SK-N-SH treated with all-trans-retinoic acid at 6 μM for 48 hours (cell line): ENCODE data around the gene SLC35F3.

ENCODE experiments used
- ATAC-seq: fragments of 200-7000 bp; cut with Tn5 transposase; 3 replicates; pipeline ENCODE4 v1.9.1; 2020; ENCODE audit warnings: mild to moderate bottlenecking, moderate library complexity
- ARNTL ChIP-seq: fragments of 450-650 bp; formaldehyde crosslinking; IDR thresholded peaks from 2 replicates; pipeline ENCODE4 v1.5.0; 2020; ENCODE audit warnings: low read depth, mild to moderate bottlenecking, moderate library complexity, borderline replicate concordance
- BACH2 ChIP-seq: fragments of 250-450 bp; sonication (Bioruptor Pico); IDR thresholded peaks from 2 replicates; pipeline ENCODE4 v1.9.0; 2021; ENCODE audit warnings: mild to moderate bottlenecking, borderline replicate concordance
- CSDC2 ChIP-seq: fragments of 250-450 bp; sonication (Bioruptor Pico); IDR thresholded peaks from 2 replicates; pipeline ENCODE4 v1.5.0; 2020; ENCODE audit warnings: mild to moderate bottlenecking, moderate library complexity
- ESRRG ChIP-seq: fragments of 250-450 bp; sonication (Bioruptor Pico); IDR thresholded peaks from 2 replicates; pipeline ENCODE4 v1.6.1; 2021; ENCODE audit warnings: mild to moderate bottlenecking
- GLIS3 ChIP-seq: fragments of 250-450 bp; sonication (Bioruptor Pico); IDR thresholded peaks from 2 replicates; pipeline ENCODE4 v1.5.0; 2020; ENCODE audit warnings: mild to moderate bottlenecking, moderate library complexity
- ISL1 ChIP-seq: fragments of 250-450 bp; sonication (Bioruptor Pico); IDR thresholded peaks from 2 replicates; pipeline ENCODE4 v2.1.2; 2022; ENCODE audit warnings: mild to moderate bottlenecking, moderate library complexity
- OSR1 ChIP-seq: fragments of 250-450 bp; sonication (Bioruptor Pico); IDR thresholded peaks from 2 replicates; pipeline ENCODE4 v1.8.0; 2022; ENCODE audit warnings: moderate library complexity, mild to moderate bottlenecking, inconsistent platforms
- RARB ChIP-seq: fragments of 250-450 bp; sonication (Bioruptor Pico); IDR thresholded peaks from 2 replicates; pipeline ENCODE4 v1.8.0; 2021; ENCODE audit warnings: mild to moderate bottlenecking, moderate library complexity
- SNAI2 ChIP-seq: fragments of 250-450 bp; sonication (Bioruptor Pico); IDR thresholded peaks from 2 replicates; pipeline ENCODE4 v1.5.0; 2020; ENCODE audit warnings: mild to moderate bottlenecking, moderate library complexity
- TCF4 ChIP-seq: fragments of 250-450 bp; sonication (Bioruptor Pico); IDR thresholded peaks from 2 replicates; pipeline ENCODE4 v1.8.0; 2021; ENCODE audit warnings: mild to moderate bottlenecking, moderate library complexity, borderline replicate concordance
- TOX ChIP-seq: fragments of 250-450 bp; sonication (Bioruptor Pico); IDR thresholded peaks from 2 replicates; pipeline ENCODE4 v1.8.0; 2021; ENCODE audit warnings: mild to moderate bottlenecking, moderate library complexity, borderline replicate concordance
- ZC3H10 ChIP-seq: fragments of 250-450 bp; sonication (Bioruptor Pico); IDR thresholded peaks from 2 replicates; pipeline ENCODE4 v1.5.1; 2021; ENCODE audit warnings: mild to moderate bottlenecking, moderate library complexity
- ZFP3 ChIP-seq: fragments of 250-450 bp; sonication (Bioruptor Pico); IDR thresholded peaks from 2 replicates; pipeline ENCODE4 v1.5.0; 2020; ENCODE audit warnings: mild to moderate bottlenecking, moderate library complexity
- ZNF565 ChIP-seq: fragments of 450-650 bp; formaldehyde crosslinking; conservative IDR thresholded peaks from 2 replicates; pipeline ENCODE4 v1.5.0; 2020; ENCODE audit warnings: low read depth, mild to moderate bottlenecking, moderate library complexity
- ZNF70 ChIP-seq: fragments of 450-650 bp; formaldehyde crosslinking; IDR thresholded peaks from 2 replicates; pipeline ENCODE4 v1.5.0; 2020; ENCODE audit warnings: mild to moderate bottlenecking, moderate library complexity
- TF ChIP-seq, protein P1 (sequence below): fragments of 250-450 bp; sonication (Bioruptor Pico); IDR thresholded peaks from 2 replicates; pipeline ENCODE4 v1.5.1; 2020; ENCODE audit warnings: low read depth, mild to moderate bottlenecking, moderate library complexity
- TF ChIP-seq, protein P2 (sequence below): fragments of 250-450 bp; sonication (Bioruptor Pico); IDR thresholded peaks from 2 replicates; pipeline ENCODE4 v1.5.0; 2020; ENCODE audit warnings: mild to moderate bottlenecking, moderate library complexity
- TF ChIP-seq, protein P3 (sequence below): fragments of 250-450 bp; sonication (Bioruptor Pico); IDR thresholded peaks from 2 replicates; pipeline ENCODE4 v1.8.0; 2021; ENCODE audit warnings: low read depth, mild to moderate bottlenecking, moderate library complexity, borderline replicate concordance
- TF ChIP-seq, protein P4 (sequence below): fragments of 250-450 bp; sonication (Bioruptor Pico); IDR thresholded peaks from 2 replicates; pipeline ENCODE4 v1.5.1; 2021; ENCODE audit warnings: mild to moderate bottlenecking, moderate library complexity

The SLC35F3 gene

DNA sequence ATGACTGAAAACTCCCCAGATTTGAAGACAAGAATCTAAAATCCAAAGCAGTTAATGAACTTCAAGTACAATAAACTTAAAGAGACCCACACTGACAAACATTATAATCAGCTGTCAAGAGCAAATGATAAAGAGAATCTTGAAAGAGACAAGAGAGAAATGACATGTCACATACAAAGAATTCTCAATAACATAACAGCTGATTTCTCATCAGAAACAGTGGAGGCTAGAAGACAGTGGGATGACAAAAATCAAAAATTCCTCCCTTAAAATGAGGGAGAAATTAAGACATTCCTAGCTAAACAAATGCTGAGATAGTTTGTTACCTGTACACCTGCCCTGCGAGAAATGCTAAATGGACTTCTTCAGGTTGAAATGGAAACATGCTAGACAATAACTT, 432.8 kb downstream of the SLC35F3 start:
- no peak for TF ChIP-seq ZFP3 (CRISPR knock-in tag)
- no peak for TF ChIP-seq ZNF565 (CRISPR knock-in tag)
- no peak for TF ChIP-seq SNAI2 (CRISPR knock-in tag)
- no peak for TF ChIP-seq ZNF70 (CRISPR knock-in tag)
- no peak for TF ChIP-seq ISL1 (CRISPR knock-in tag)
- TF ChIP-seq TCF4 (CRISPR knock-in tag), result no peak
- TF ChIP-seq ZC3H10 (CRISPR knock-in tag), result no peak
- TF ChIP-seq, protein P1, sequence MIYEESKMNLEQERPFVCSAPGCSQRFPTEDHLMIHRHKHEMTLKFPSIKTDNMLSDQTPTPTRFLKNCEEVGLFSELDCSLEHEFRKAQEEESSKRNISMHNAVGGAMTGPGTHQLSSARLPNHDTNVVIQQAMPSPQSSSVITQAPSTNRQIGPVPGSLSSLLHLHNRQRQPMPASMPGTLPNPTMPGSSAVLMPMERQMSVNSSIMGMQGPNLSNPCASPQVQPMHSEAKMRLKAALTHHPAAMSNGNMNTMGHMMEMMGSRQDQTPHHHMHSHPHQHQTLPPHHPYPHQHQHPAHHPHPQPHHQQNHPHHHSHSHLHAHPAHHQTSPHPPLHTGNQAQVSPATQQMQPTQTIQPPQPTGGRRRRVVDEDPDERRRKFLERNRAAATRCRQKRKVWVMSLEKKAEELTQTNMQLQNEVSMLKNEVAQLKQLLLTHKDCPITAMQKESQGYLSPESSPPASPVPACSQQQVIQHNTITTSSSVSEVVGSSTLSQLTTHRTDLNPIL, result no peak
- no peak for TF ChIP-seq CSDC2 (CRISPR knock-in tag)
- no peak for TF ChIP-seq OSR1
- TF ChIP-seq BACH2 (CRISPR knock-in tag), result no peak
- no peak for TF ChIP-seq ESRRG
- TF ChIP-seq, protein P2, sequence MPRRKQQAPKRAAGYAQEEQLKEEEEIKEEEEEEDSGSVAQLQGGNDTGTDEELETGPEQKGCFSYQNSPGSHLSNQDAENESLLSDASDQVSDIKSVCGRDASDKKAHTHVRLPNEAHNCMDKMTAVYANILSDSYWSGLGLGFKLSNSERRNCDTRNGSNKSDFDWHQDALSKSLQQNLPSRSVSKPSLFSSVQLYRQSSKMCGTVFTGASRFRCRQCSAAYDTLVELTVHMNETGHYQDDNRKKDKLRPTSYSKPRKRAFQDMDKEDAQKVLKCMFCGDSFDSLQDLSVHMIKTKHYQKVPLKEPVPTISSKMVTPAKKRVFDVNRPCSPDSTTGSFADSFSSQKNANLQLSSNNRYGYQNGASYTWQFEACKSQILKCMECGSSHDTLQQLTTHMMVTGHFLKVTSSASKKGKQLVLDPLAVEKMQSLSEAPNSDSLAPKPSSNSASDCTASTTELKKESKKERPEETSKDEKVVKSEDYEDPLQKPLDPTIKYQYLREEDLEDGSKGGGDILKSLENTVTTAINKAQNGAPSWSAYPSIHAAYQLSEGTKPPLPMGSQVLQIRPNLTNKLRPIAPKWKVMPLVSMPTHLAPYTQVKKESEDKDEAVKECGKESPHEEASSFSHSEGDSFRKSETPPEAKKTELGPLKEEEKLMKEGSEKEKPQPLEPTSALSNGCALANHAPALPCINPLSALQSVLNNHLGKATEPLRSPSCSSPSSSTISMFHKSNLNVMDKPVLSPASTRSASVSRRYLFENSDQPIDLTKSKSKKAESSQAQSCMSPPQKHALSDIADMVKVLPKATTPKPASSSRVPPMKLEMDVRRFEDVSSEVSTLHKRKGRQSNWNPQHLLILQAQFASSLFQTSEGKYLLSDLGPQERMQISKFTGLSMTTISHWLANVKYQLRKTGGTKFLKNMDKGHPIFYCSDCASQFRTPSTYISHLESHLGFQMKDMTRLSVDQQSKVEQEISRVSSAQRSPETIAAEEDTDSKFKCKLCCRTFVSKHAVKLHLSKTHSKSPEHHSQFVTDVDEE (CRISPR knock-in tag), result no peak
- TF ChIP-seq, protein P3, sequence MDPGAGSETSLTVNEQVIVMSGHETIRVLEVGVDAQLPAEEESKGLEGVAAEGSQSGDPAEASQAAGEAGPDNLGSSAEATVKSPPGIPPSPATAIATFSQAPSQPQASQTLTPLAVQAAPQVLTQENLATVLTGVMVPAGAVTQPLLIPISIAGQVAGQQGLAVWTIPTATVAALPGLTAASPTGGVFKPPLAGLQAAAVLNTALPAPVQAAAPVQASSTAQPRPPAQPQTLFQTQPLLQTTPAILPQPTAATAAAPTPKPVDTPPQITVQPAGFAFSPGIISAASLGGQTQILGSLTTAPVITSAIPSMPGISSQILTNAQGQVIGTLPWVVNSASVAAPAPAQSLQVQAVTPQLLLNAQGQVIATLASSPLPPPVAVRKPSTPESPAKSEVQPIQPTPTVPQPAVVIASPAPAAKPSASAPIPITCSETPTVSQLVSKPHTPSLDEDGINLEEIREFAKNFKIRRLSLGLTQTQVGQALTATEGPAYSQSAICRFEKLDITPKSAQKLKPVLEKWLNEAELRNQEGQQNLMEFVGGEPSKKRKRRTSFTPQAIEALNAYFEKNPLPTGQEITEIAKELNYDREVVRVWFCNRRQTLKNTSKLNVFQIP (CRISPR knock-in tag), result no peak
- TF ChIP-seq TOX (CRISPR knock-in tag), result no peak
- TF ChIP-seq, protein P4, sequence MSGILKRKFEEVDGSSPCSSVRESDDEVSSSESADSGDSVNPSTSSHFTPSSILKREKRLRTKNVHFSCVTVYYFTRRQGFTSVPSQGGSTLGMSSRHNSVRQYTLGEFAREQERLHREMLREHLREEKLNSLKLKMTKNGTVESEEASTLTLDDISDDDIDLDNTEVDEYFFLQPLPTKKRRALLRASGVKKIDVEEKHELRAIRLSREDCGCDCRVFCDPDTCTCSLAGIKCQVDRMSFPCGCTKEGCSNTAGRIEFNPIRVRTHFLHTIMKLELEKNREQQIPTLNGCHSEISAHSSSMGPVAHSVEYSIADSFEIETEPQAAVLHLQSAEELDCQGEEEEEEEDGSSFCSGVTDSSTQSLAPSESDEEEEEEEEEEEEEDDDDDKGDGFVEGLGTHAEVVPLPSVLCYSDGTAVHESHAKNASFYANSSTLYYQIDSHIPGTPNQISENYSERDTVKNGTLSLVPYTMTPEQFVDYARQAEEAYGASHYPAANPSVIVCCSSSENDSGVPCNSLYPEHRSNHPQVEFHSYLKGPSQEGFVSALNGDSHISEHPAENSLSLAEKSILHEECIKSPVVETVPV (CRISPR knock-in tag), result no peak
- no peak for TF ChIP-seq GLIS3 (CRISPR knock-in tag)
- TF ChIP-seq RARB (CRISPR knock-in tag), result no peak
- ATAC-seq, result no peak

DNA sequence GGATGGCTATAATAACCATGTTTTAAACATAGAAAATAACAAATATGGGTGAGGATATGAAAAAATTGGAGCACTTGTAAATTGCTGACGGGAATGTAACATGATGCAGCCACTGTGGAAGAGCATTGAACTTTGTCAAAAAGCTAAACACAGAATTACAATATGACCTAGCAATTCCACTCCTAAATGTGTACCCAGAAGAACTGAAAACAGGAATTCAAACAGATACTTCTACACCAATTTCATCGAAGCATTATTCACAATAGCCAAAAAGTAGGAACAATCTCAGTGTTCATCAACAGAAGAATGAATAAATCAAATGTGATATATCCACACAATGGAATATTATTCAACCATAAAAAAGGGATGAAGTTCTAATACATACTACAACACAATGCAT, 436.1 kb downstream of the SLC35F3 start:
- TF ChIP-seq, protein P2 (CRISPR knock-in tag), result no peak
- TF ChIP-seq, protein P4 (CRISPR knock-in tag), result no peak
- TF ChIP-seq OSR1 (no peak), ESRRG (no peak), ARNTL (no peak), RARB (CRISPR knock-in tag) (no peak), ZFP3 (CRISPR knock-in tag) (no peak), ZNF70 (CRISPR knock-in tag) (no peak), ZNF565 (CRISPR knock-in tag) (no peak), TOX (CRISPR knock-in tag) (no peak), SNAI2 (CRISPR knock-in tag) (no peak), GLIS3 (CRISPR knock-in tag) (no peak), ZC3H10 (CRISPR knock-in tag) (no peak)
- TF ChIP-seq, protein P3 (CRISPR knock-in tag), result no peak
- no peak for ATAC-seq
